HG03571 (cell line): ENCODE data around the gene PER2.

Source experiments
- ATAC-seq: cut with Tn5 transposase; IDR thresholded peaks from one replicate; pipeline ENCODE4 v1.9.1; 2021; ENCODE audit not compliant: unreplicated experiment

The PER2 gene

GRCh38 chr2:238231809-238232208 is 56.6 kb downstream of the PER2 start:
- ATAC-seq: no peak

- peak; percentile 52 for ATAC-seq
These were observed 57.1 kb downstream of the PER2 start for GRCh38 chr2:238231251-238231793.

GRCh38 chr2:238230699-238231098 is 57.7 kb downstream of the PER2 start:
- ATAC-seq: no peak

- ATAC-seq: no peak
These were observed 59.7 kb downstream of the PER2 start for GRCh38 chr2:238228700-238229099.

GRCh38 chr2:238227587-238228032 is 60.8 kb downstream of the PER2 start:
- ATAC-seq: no peak

- no peak for ATAC-seq
These were observed 61.5 kb downstream of the PER2 start for GRCh38 chr2:238226698-238227586.

GRCh38 chr2:238225911-238226697 is 62.3 kb downstream of the PER2 start:
- ATAC-seq: no peak

- ATAC-seq: no peak
These were observed 63.3 kb downstream of the PER2 start for GRCh38 chr2:238225121-238225520.

- no peak for ATAC-seq
These were observed 63.9 kb downstream of the PER2 start for GRCh38 chr2:238224356-238225035.

GRCh38 chr2:238220892-238221521 is 67.4 kb downstream of the PER2 start:
- no peak for ATAC-seq

- ATAC-seq: no peak
These were observed 68.0 kb downstream of the PER2 start for GRCh38 chr2:238220274-238220891.

- ATAC-seq: no peak
These were observed 71.7 kb downstream of the PER2 start for GRCh38 chr2:238216651-238217184.

GRCh38 chr2:238207006-238207405 is 81.4 kb downstream of the PER2 start:
- ATAC-seq: no peak

- ATAC-seq: no peak
These were observed 84.3 kb downstream of the PER2 start for GRCh38 chr2:238203973-238204683.

GRCh38 chr2:238203094-238203972 is 85.1 kb downstream of the PER2 start, which contains the start of gene ILKAP:
Gene ILKAP, minus strand, starts transcription at chr2:238203695. Its CDS starts 142 bp downstream, at chr2:238203553.
- peak; percentile 94 for ATAC-seq

GRCh38 chr2:238202326-238203093 is 85.9 kb downstream of the PER2 start:
- no peak for ATAC-seq
